ENCODE results near the gene SLC16A1. TPM values are rescaled to one million over a fixed set of nuclear protein-coding genes. Genes with fewer than 3 reads are reported as not detected.

Gene SLC16A1
- total RNA-seq, 1 experiment from 2014 or later = 328 TPM

GRCh38 chr1:112911506-112912220 is 44.3 kb downstream of the SLC16A1 start:
- Mint-ChIP-seq H3K4me3 (peak overlapping the region; percentile 17), H3K9me3 (no peaks in the 10 kb centered on the region), H3K36me3 (peaks cover 33% of the 10 kb centered on the region), H3K4me1 (peaks cover 84% of the 10 kb centered on the region), H3K27me3 (ENCODE audit: low read depth) (no peaks in the 10 kb centered on the region), H3K27ac (peak overlapping the region; percentile 92)
- DNase-seq (ENCODE audit: low spot score) (peak; percentile 40), ATAC-seq (peak; percentile 65)
- ChIA-PET POLR2A (no interaction called here), CTCF (interaction anchor here (0.6 to 2.2 kb wide), 3 partner anchors 131 to 382 kb away, joined by 3 to 8 read pairs (median 5); partner anchors contain the start of gene LRIG2)
- no peak for TF ChIP-seq GTF2I (CRISPR knock-in tag; conservative IDR thresholded peaks at IDR 0.05)
- 0 out of 2 replicates have a peak, but pooled peaks have one; percentile 5 for TF ChIP-seq ZNF423 (CRISPR knock-in tag; IDR thresholded peaks at IDR 0.05)
- TF ChIP-seq USF1 (CRISPR knock-in tag; IDR thresholded peaks at IDR 0.05) = no peak
- TF ChIP-seq IRF1 (CRISPR knock-in tag; IDR thresholded peaks at IDR 0.05) = no peak
- TF ChIP-seq SMAD3 (CRISPR knock-in tag; IDR thresholded peaks at IDR 0.05; ENCODE audit: borderline replicate concordance) = no peak
- TF ChIP-seq OVOL2 (CRISPR knock-in tag; IDR thresholded peaks at IDR 0.05; ENCODE audit: borderline replicate concordance) = no peak
- no peak for TF ChIP-seq ATF6 (CRISPR knock-in tag; IDR thresholded peaks at IDR 0.05)
- 0 out of 2 replicates have a peak, but pooled peaks have one; percentile 28 for TF ChIP-seq AR (CRISPR knock-in tag; IDR thresholded peaks at IDR 0.05)
- TF ChIP-seq ZNF512 (CRISPR knock-in tag; IDR thresholded peaks at IDR 0.05; ENCODE audit: borderline replicate concordance) = no peak
- peak; percentile 20; the same call in 1 of the 2 replicates for TF ChIP-seq FOXP4 (CRISPR knock-in tag; IDR thresholded peaks at IDR 0.05)
- TF ChIP-seq STAT6 (CRISPR knock-in tag; conservative IDR thresholded peaks at IDR 0.05; ENCODE audit: low read depth) = no peak
- TF ChIP-seq ZSCAN18 (CRISPR knock-in tag; IDR thresholded peaks at IDR 0.05) = 0 out of 2 replicates have a peak, but pooled peaks have one; percentile 25
- no peak for TF ChIP-seq RORB (CRISPR knock-in tag; IDR thresholded peaks at IDR 0.05)
- TF ChIP-seq ZMAT4 (CRISPR knock-in tag; IDR thresholded peaks at IDR 0.05) = peak; percentile 98
- TF ChIP-seq HMGXB4 (CRISPR knock-in tag; IDR thresholded peaks at IDR 0.05) = no peak
